Naive thymus-derived CD4-positive, alpha-beta T cell (primary cell): ENCODE results near the gene STUM. TPM values are rescaled to one million over a fixed set of nuclear protein-coding genes. Genes with fewer than 3 reads are reported as not detected.

Experiments
- ATAC-seq: fragments of 150-1000 bp; cut with Tn5 transposase; 2 replicates; pipeline ENCODE4 v1.10.0; 2021; ENCODE audit warnings: mild to moderate bottlenecking, moderate library complexity
- CTCF ChIA-PET: fragments of 350-600 bp; sonication (Branson Sonifier 250); formaldehyde crosslinking; loops from one replicate; lab custom pipeline; 2021; ENCODE audit warnings: antibody characterized with exemption; lab: Charles Lee
- POLR2A ChIA-PET: fragments of 350-600 bp; sonication (Branson Sonifier 250); formaldehyde crosslinking; loops from one replicate; lab custom pipeline; 2021; ENCODE audit warnings: antibody characterized with exemption, inconsistent platforms; lab: Charles Lee
- DNase-seq, 9 donors: peaks; one replicate each; pipeline versions ENCODE4 v3.0.0 to v3.0.0-alpha.2; 2020 to 2022; ENCODE audit warnings: mixed read lengths in 1 of 9
- H3K27ac ChIP-seq: one replicate; pipeline ENCODE4 v1.7.0; 2013; ENCODE audit warnings: mild to moderate bottlenecking, low read depth, low read length, moderate library complexity
- H3K27me3 ChIP-seq, 2 donors: one replicate each; pipeline ENCODE4 v1.7.0; 2013; ENCODE audit warnings: low read length in 2 of 2, mild to moderate bottlenecking in 2 of 2, moderate library complexity in 2 of 2; ENCODE audit not compliant: control insufficient read depth in 2 of 2, insufficient read depth in 2 of 2
- H3K36me3 ChIP-seq, 3 experiments: 1 replicate in 2 of 3; 2 replicates in 1 of 3; pipeline ENCODE4 v1.7.0; 2013; ENCODE audit warnings: low read length in 3 of 3, mild to moderate bottlenecking in 3 of 3, moderate library complexity in 1 of 3; ENCODE audit not compliant: insufficient read depth in 3 of 3, control insufficient read depth in 2 of 3
- H3K4me1 ChIP-seq, 2 donors: one replicate each; pipeline ENCODE4 v1.7.0; 2013; ENCODE audit warnings: low read length in 2 of 2, mild to moderate bottlenecking in 2 of 2, moderate library complexity in 1 of 2; ENCODE audit not compliant: control insufficient read depth in 2 of 2, insufficient read depth in 2 of 2
- H3K4me3 ChIP-seq: 2 replicates; pipeline ENCODE4 v1.7.0; 2013; ENCODE audit warnings: mild to moderate bottlenecking, low read length
- H3K9me3 ChIP-seq, 3 experiments: 1 replicate in 2 of 3; 2 replicates in 1 of 3; pipeline ENCODE4 v1.7.0; 2013; ENCODE audit warnings: low read length in 3 of 3; ENCODE audit not compliant: control insufficient read depth in 2 of 3
- H3K27ac Mint-ChIP-seq, 9 donors: one replicate each; pipeline ENCODE4 v1.8.0; 2020 to 2022; ENCODE audit warnings: mixed read lengths in 9 of 9, mild to moderate bottlenecking in 8 of 9, moderate library complexity in 5 of 9, inconsistent platforms in 2 of 9
- H3K27me3 Mint-ChIP-seq, 5 donors: one replicate each; pipeline ENCODE4 v1.8.0; 2021 to 2022; ENCODE audit warnings: mixed read lengths in 5 of 5, mild to moderate bottlenecking in 1 of 5
- H3K36me3 Mint-ChIP-seq, 5 donors: one replicate each; pipeline ENCODE4 v1.8.0; 2020 to 2022; ENCODE audit warnings: mixed read lengths in 5 of 5, mild to moderate bottlenecking in 3 of 5, inconsistent platforms in 1 of 5
- H3K4me1 Mint-ChIP-seq, 7 donors: one replicate each; pipeline ENCODE4 v1.8.0; 2020 to 2022; ENCODE audit warnings: mixed read lengths in 7 of 7, mild to moderate bottlenecking in 3 of 7, inconsistent platforms in 1 of 7
- H3K4me3 Mint-ChIP-seq, 10 donors: one replicate each; pipeline ENCODE4 v1.8.0; 2020 to 2022; ENCODE audit warnings: mild to moderate bottlenecking in 10 of 10, mixed read lengths in 10 of 10, moderate library complexity in 6 of 10, inconsistent platforms in 2 of 10
- H3K9me3 Mint-ChIP-seq, 11 donors: one replicate each; pipeline ENCODE4 v1.8.0; 2020 to 2022; ENCODE audit warnings: mixed read lengths in 11 of 11, mild to moderate bottlenecking in 4 of 11, inconsistent platforms in 1 of 11, moderate library complexity in 1 of 11
- intact Hi-C, 2 donors: fragments of 100-400 bp; cut with micrococcal nuclease; formaldehyde crosslinking; loops; one replicate each; pipeline ENCODE4 v1.15.1; 2023
- polyA plus RNA-seq, 2 donors: library from polyadenylated mRNA; unstranded; fragments of 300-500 nt; fragmentation: Illumina TruSeq; gene quantifications; one replicate each; pipeline ENCODE4 v1.2.3, GENCODE V29; 2021
- total RNA-seq, 6 experiments: library from RNA in 5 of 6; stranded (reverse) in 5 of 6; gene quantifications; 1 replicate in 5 of 6; 2 replicates in 1 of 6; pipeline ENCODE4 v1.2.3 and lab custom pipeline; 2021 to 2026

STUM gene
- total and polyA plus RNA-seq, 7 experiments from 2014 or later, result not detected

GRCh38 chr1:226641671-226642231 is 93.2 kb downstream of the STUM start:
- Histone ChIP-seq H3K9me3 (no peaks in the 10 kb centered on the region), H3K27me3 (no peaks in the 10 kb centered on the region), H3K4me1 (peaks cover 38 to 45% of the 10 kb centered on the region in 2 donors), H3K4me3 (no peak overlapping the region), H3K36me3 (peaks cover 11 to 95% (median 23%) of the 10 kb centered on the region in 3 experiments), H3K27ac (peak overlapping the region; percentile 69)
- no peaks in the 10 kb centered on the region for H3K27me3 Mint-ChIP-seq
- intact Hi-C loops, result no loop called here
- peaks cover 0 to 2% (median 0%) of the 10 kb centered on the region in 11 donors for H3K9me3 Mint-ChIP-seq
- ATAC-seq, result no peak
- H3K4me3 Mint-ChIP-seq, result no peak overlapping the region
- ChIA-PET CTCF (interaction anchor here (0.6 to 2.3 kb wide), 6 partner anchors 15 to 188 kb away, joined by 3 to 7 read pairs (median 4); partner anchors contain the start of gene ITPKB), POLR2A (interaction anchor here (0.6 to 1.4 kb wide), 8 partner anchors 11 to 206 kb away, joined by 3 to 6 read pairs (median 5); no protein-coding TSS in a partner anchor)
- H3K4me1 Mint-ChIP-seq, result peaks cover 24 to 84% (median 47%) of the 10 kb centered on the region in 7 donors
- peak overlapping the region in 7 of 9 donors; percentile 60 to 97 (median 94) for H3K27ac Mint-ChIP-seq
- H3K36me3 Mint-ChIP-seq, result peaks cover 3 to 30% (median 10%) of the 10 kb centered on the region in 5 donors
- DNase-seq, result peak in 1 of 9 donors; percentile 8

GRCh38 chr1:226642421-226642820 is 93.9 kb downstream of the STUM start:
- Mint-ChIP-seq H3K27me3 (no peaks in the 10 kb centered on the region), H3K36me3 (peaks cover 0 to 29% (median 9%) of the 10 kb centered on the region in 5 donors), H3K27ac (peak overlapping the region in 8 of 9 donors; percentile 87 to 97 (median 94)), H3K9me3 (peaks cover 0 to 2% (median 0%) of the 10 kb centered on the region in 11 donors), H3K4me3 (peak overlapping the region in 2 of 10 donors; percentile 11 to 79), H3K4me1 (peaks cover 17 to 84% (median 47%) of the 10 kb centered on the region in 7 donors)
- no peaks in the 10 kb centered on the region for H3K27me3 ChIP-seq
- POLR2A ChIA-PET, result interaction anchor here (0.8 to 1.3 kb wide), 4 partner anchors 11 to 84 kb away, joined by 4 to 5 read pairs (median 5); no protein-coding TSS in a partner anchor
- no peak overlapping the region for H3K4me3 ChIP-seq
- peaks cover 38 to 47% of the 10 kb centered on the region in 2 donors for H3K4me1 ChIP-seq
- CTCF ChIA-PET, result interaction anchor here (1.0 to 1.8 kb wide), 4 partner anchors 16 to 187 kb away, joined by 3 to 12 read pairs (median 4); no protein-coding TSS in a partner anchor
- H3K9me3 ChIP-seq, result no peaks in the 10 kb centered on the region
- peak overlapping the region; percentile 69 for H3K27ac ChIP-seq
- intact Hi-C loops, result no loop called here
- ATAC-seq, result no peak
- H3K36me3 ChIP-seq, result peaks cover 13 to 95% (median 30%) of the 10 kb centered on the region in 3 experiments
- peak in 1 of 9 donors; percentile 8 for DNase-seq

GRCh38 chr1:226643177-226643576 is 94.6 kb downstream of the STUM start:
- H3K9me3 Mint-ChIP-seq, result peaks cover 0 to 2% (median 0%) of the 10 kb centered on the region in 11 donors
- DNase-seq (peak in 2 of 9 donors; percentile 62 to 73), ATAC-seq (peak; percentile 70)
- peak overlapping the region; percentile 69 for H3K27ac ChIP-seq
- peak overlapping the region; percentile 24 for H3K4me3 ChIP-seq
- no peaks in the 10 kb centered on the region for H3K9me3 ChIP-seq
- H3K4me1 ChIP-seq, result peaks cover 38 to 53% of the 10 kb centered on the region in 2 donors
- H3K27ac Mint-ChIP-seq, result peak overlapping the region; percentile 87 to 97 (median 94)
- H3K4me1 Mint-ChIP-seq, result peaks cover 11 to 86% (median 52%) of the 10 kb centered on the region in 7 donors
- no peaks in the 10 kb centered on the region for H3K27me3 Mint-ChIP-seq
- intact Hi-C loops, result loop anchor here (1.0 kb wide), 2 partner anchors 8 to 32 kb away; no protein-coding TSS in a partner anchor
- H3K4me3 Mint-ChIP-seq, result peak overlapping the region; percentile 3 to 87 (median 72)
- POLR2A ChIA-PET, result interaction anchor here (0.7 to 2.1 kb wide), 11 partner anchors 8 to 185 kb away, joined by 3 to 9 read pairs (median 5); no protein-coding TSS in a partner anchor
- H3K36me3 ChIP-seq, result peaks cover 20 to 95% (median 36%) of the 10 kb centered on the region in 3 experiments
- H3K27me3 ChIP-seq, result no peaks in the 10 kb centered on the region
- CTCF ChIA-PET, result interaction anchor here (1.0 to 2.2 kb wide), 5 partner anchors 9 to 186 kb away, joined by 4 to 13 read pairs (median 5); no protein-coding TSS in a partner anchor
- peaks cover 3 to 36% (median 12%) of the 10 kb centered on the region in 5 donors for H3K36me3 Mint-ChIP-seq

GRCh38 chr1:226643611-226644540 is 95.3 kb downstream of the STUM start:
- H3K36me3 Mint-ChIP-seq, result peaks cover 8 to 37% (median 17%) of the 10 kb centered on the region in 5 donors
- ATAC-seq (peak; percentile 57), DNase-seq (peak in 6 of 9 donors; percentile 46 to 65 (median 59))
- intact Hi-C loops, result loop anchor here (1.0 kb wide), 3 partner anchors 9 to 31 kb away; no protein-coding TSS in a partner anchor
- ChIA-PET POLR2A (interaction anchor here (0.7 to 2.1 kb wide), 11 partner anchors 9 to 184 kb away, joined by 3 to 9 read pairs (median 5); no protein-coding TSS in a partner anchor), CTCF (interaction anchor here (0.7 to 2.2 kb wide), 9 partner anchors 9 to 186 kb away, joined by 3 to 13 read pairs (median 5); no protein-coding TSS in a partner anchor)
- peaks cover 0 to 2% (median 0%) of the 10 kb centered on the region in 11 donors for H3K9me3 Mint-ChIP-seq
- Histone ChIP-seq H3K36me3 (peaks cover 24 to 97% (median 42%) of the 10 kb centered on the region in 3 experiments), H3K4me1 (peaks cover 38 to 53% of the 10 kb centered on the region in 2 donors), H3K27me3 (no peaks in the 10 kb centered on the region), H3K4me3 (peak overlapping the region; percentile 24), H3K9me3 (no peaks in the 10 kb centered on the region), H3K27ac (peak overlapping the region; percentile 69)
- H3K27me3 Mint-ChIP-seq, result no peaks in the 10 kb centered on the region
- peak overlapping the region; percentile 55 to 87 (median 74) for H3K4me3 Mint-ChIP-seq
- H3K4me1 Mint-ChIP-seq, result peaks cover 11 to 86% (median 54%) of the 10 kb centered on the region in 7 donors
- peak overlapping the region; percentile 87 to 97 (median 94) for H3K27ac Mint-ChIP-seq

- POLR2A ChIA-PET, result interaction anchor here (0.8 to 2.1 kb wide), 10 partner anchors 9 to 184 kb away, joined by 3 to 9 read pairs (median 6); no protein-coding TSS in a partner anchor
- peaks cover 8 to 89% (median 52%) of the 10 kb centered on the region in 7 donors for H3K4me1 Mint-ChIP-seq
- H3K4me3 Mint-ChIP-seq, result peak overlapping the region; percentile 47 to 87 (median 76)
- H3K9me3 ChIP-seq, result no peaks in the 10 kb centered on the region
- CTCF ChIA-PET, result interaction anchor here (0.6 to 2.2 kb wide), 6 partner anchors 9 to 183 kb away, joined by 3 to 13 read pairs (median 5); no protein-coding TSS in a partner anchor
- no peaks in the 10 kb centered on the region for H3K27me3 ChIP-seq
- H3K27me3 Mint-ChIP-seq, result no peaks in the 10 kb centered on the region
- H3K27ac Mint-ChIP-seq, result peak overlapping the region; percentile 87 to 97 (median 94)
- H3K4me3 ChIP-seq, result peak overlapping the region; percentile 19
- peak in 1 of 9 donors; percentile 24 for DNase-seq
- peaks cover 9 to 42% (median 17%) of the 10 kb centered on the region in 5 donors for H3K36me3 Mint-ChIP-seq
- H3K27ac ChIP-seq, result peak overlapping the region; percentile 69
- peaks cover 0 to 2% (median 0%) of the 10 kb centered on the region in 11 donors for H3K9me3 Mint-ChIP-seq
- H3K4me1 ChIP-seq, result peaks cover 44 to 58% of the 10 kb centered on the region in 2 donors
- intact Hi-C loops, result loop anchor here (1.0 kb wide), 1 partner anchor 9 kb away; no protein-coding TSS in a partner anchor
- ATAC-seq, result no peak
- H3K36me3 ChIP-seq, result peaks cover 24 to 96% (median 38%) of the 10 kb centered on the region in 3 experiments
Observed at GRCh38 chr1:226644541-226645176, 96.1 kb downstream of the STUM start.
